CD4-positive, alpha-beta T cell treated with Interleukin-10 for 1 hour (primary cell): ENCODE data around the gene RAB13.
"Not testable (repeated sequence)": the region's sequence is repeated elsewhere in the genome, so short reads cannot be mapped to it uniquely, and the experiment has no call there.

ENCODE experiments used
- DNase-seq: peaks from one replicate; pipeline ENCODE4 v3.0.0-alpha.2; 2020

Gene RAB13

DNA sequence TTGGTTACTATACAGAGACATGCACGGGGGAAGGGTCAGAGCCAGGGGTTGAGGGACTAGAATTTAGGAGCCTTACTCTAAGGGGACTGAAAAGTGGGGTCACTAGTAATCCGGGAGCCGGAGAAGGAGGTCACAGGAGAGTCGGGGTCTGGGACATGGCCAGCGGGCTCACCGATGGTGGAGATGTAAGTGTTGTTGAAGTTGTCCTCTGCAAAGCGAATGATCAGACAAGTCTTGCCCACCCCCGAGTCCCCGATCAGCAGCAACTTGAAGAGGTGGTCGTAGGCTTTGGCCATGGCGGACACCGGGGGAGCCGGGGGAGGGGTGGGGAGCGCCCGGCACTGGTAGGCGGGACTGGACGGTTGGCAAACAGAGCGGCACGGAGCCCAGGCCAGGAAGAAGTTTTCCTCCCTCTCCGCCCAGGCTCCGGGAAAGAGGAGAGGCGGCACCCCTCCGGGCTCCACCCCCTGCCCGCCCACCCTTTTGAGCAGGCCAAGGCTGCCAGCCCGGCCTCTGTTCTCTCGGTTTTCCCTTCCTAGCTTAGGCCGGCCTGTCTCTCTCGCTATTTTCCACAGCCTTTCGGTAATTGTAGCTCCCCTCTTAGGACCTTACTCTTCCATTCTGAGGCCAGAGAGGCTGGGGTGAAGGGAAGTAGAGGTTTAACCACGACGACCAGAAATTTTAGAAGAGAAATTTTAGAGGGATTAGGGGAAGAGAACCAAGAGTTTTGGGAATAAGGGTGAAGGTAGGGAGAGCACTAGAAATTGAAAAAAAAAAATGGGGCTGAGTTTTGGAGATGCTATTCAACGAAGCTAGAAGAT lies at the start of gene RAB13:
Gene RAB13, minus strand, starts transcription at position 399 of the 821 bp plus-strand sequence. Its CDS starts 103 bp downstream, at position 296.
- DNase-seq, result no peak

DNA sequence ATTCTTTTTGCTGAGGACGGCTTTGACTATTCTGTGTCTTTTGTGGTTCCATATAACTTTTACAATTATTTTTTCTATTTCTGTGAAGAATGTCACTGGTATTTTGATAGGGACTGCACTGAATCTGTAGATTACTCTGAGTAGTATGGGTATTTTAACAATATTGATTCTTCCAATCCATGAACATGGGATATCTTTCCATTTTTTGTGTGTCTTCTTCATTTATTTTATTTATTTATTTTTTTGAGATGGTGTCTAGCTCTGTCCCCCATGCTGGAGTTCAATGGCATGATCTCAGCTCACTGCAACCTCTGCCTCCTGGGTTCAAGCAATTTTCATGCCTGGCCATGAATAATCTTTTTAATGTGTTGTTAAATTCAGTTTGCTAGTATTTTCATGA lies 47.6 kb upstream of the RAB13 start:
- DNase-seq, result not testable (repeated sequence)

DNA sequence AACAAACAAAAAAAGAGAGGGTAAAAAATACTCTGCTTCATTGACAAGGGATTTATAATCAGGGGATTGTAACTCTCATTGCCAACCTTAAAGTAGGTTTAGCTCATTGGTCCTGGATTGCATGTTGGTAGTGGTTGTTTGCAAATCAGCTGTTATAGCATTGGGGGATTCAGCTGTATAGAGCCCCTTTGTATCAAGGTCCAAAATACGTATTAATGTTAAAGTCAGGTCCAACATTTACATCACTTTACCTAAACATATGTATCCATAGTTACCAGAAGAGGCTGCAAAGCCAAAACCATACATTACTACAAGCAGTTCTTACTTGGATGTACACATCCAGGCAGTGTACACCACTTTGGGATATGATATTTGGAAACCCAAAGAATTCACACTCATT lies 33.8 kb upstream of the RAB13 start:
- DNase-seq, result no peak

DNA sequence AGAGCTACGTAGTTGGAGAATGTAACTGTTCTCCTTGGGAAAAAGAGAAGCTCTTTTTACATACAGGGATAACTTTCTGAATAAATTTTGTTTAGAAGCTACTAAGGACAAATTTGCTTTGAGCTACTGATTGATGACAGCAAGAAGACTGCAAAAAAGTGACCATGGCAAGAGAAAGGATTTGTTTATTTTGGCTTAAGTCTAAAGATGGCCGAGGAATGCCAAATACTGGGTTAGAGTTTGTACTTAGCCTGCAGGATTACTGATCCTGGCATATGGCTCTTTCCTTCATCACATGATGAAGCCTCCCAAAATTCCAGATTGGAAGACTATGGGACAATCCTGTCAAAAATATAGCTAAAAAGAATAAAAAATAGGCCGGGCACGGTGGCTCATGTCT lies 33.1 kb upstream of the RAB13 start:
- no peak for DNase-seq

DNA sequence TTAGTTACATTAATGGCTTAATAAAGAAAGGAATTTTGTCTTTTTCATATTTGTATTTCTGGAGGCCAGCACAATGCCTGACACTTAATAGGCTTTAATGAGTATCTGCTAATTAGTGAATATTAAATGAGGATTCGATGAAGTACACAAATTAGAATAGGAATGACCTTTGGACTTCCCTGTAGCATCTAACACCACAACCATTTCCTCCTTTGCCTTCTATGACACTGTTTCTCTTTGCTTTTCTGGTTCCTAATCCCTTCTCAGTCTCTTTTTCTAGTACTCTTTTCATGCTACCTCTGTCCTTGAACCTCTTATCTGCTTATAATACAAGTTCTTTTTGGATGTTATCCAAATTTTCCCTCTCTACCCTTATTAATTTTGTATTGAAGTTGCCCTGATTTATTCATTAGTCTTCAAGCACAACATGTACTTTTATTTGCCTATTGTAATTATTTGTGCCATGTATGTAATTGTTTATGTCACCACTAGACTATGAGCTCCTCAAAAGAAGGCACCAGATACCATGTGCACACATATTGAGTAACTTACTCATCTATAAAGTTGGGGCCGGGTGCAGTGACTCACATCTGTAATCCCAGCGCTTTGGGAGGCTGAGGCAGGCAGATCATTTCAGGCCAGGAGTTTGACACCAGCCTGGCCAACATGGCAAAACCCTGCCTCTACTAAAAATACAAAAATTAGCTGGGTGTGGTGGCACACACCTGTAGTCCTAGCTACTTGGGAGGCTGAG lies 28.2 kb upstream of the RAB13 start:
- no peak for DNase-seq

DNA sequence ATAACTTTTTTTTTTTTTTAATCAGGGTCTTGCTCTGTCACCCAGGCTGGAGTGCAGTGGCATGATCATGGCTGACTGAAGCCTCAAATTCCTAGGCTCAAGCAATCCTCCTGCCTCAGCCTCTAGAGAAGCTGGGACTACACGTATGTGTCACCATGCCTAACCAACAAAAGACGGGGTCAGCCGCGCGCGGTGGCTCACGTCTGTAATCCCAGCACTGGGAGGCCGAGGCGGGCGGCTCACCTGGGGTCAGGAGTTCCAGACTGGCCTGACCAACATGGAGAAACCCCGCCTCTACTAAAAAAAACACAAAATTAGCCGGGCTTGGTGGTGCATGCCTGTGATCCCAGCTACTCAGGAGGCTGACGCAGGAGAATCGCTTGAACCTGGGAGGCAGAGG lies 26.4 kb upstream of the RAB13 start:
- DNase-seq, result not testable (repeated sequence)

DNA sequence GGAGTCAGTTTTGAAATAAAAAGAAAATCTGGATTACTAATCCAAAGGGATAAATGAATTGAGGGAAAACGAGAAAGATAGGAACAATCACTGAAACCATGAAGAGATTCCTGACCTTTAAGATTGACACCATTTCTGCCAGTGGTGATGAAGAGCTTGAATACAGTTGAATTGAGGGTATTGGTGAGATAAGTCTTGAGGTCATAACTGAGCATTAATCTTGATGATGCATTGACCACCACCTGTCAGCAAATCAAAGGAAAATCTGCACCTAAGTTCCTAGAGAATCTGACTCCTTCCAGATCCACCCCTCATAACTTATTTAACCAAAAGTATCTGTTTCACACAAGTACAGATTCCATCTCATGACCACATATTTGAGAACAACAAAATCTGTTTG lies 26.0 kb upstream of the RAB13 start:
- DNase-seq, result no peak

DNA sequence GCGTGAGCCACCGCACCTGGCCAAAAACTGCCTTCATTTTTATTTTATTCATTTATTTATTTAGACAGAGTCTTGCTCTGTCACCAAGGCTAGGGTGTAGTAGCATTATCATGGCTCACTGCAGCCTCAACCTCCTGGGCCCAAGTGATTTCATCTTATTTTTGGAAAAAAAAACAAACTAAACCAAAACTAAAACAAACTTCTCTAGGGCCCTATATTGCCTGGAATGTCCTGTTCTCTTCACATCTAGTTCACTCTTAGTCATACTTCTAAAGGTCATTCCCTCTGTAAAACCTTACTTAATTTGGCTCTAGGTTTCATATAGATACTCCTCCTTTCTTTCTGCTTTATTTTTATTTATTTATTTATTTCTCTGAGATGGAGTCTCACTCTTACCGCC lies 20.0 kb upstream of the RAB13 start:
- DNase-seq, result no peak

DNA sequence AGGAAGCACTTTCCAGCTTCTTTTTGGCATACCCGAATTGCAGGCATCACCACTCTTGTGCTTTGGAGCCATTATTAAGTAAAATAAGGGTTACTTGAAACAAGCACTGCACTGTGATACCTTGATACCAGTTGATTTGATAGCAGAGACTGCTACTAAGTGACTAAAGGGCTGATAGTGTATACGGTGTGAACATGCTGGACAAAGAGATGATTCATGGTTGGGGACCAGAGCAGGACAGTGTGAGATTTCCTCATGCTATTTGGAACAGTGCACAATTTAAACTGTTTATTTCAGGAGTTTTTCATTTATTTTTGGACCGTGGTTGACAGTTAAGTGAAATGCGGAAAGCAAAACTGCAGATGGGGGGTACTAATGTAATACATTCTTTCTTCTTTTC lies 14.3 kb upstream of the RAB13 start:
- DNase-seq, result no peak

DNA sequence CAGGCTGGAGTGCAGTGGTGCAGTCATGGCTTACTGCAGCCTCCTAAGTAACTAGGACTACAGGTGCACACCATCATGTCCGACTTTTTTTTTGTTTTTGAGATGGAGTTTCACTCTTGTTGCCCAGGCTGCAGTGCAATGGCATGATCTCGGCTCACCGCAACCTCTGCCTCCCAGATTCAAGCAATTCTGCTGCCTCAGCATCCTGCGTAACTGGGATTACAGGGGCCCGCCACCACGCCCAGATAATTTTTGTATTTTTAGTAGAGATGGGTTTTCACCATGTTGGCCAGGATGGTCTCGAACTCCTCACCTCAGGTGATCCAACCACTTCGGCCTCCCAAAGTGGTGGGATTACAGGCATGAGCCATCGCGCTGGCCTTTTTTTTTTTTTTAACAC lies 10.7 kb upstream of the RAB13 start:
- not testable (repeated sequence) for DNase-seq

DNA sequence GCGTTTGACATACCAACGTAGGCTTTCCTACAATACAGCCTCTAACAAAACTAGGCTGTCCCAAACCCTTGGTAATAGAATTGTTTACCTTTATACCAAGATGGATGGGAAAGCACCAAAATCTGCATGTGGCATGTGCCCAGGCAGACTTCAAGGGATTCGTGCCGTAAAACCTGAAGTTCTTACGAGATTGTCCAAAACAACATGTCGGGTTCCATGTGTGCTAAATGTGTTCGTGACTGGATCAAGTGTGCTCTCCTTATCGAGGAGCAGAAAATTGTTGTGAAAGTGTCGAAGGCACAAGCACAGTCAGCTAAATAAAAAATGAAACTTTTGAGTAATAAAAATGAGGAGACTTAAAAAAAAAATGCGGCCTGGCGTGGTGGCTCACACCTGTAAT lies 9.5 kb upstream of the RAB13 start:
- DNase-seq, result no peak

DNA sequence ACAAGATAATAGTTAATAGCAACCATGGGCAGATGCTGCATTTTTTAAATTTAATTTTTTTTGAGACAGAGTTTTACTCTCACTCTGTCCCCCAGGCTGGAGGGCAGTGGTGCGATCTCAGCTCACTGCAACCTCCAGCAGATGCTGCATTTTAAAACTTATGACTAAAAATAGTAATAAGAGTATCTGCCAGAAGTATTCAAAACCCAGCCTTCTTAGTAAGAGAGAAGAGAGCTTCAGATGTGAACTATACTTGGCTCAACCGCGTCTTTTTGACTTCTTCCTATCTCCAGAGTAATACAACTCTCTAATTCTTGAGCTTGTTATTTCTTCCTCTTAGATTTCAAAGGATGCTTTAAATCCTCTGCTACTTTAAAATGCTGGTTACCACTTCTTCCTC lies 9.1 kb upstream of the RAB13 start:
- no peak for DNase-seq

DNA sequence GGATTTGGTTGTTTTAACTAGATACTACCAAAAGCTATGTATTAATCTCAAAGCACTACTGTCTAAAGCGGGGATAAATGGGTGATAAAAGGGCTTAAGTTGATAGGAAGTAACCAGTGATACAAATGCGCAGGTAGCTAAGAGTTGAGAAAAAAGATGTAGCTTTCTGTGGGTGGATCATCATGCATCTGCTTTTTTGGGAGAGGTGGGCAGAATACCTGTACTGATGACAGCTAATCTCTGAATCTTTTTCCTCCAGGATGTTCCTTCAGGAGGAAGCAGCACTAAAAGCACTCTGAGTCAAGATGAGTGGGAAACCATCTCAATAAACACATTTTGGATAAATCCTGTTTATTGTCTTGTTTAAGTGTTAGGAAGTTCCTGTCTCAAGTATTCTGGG lies 5.7 kb upstream of the RAB13 start:
- DNase-seq, result no peak

DNA sequence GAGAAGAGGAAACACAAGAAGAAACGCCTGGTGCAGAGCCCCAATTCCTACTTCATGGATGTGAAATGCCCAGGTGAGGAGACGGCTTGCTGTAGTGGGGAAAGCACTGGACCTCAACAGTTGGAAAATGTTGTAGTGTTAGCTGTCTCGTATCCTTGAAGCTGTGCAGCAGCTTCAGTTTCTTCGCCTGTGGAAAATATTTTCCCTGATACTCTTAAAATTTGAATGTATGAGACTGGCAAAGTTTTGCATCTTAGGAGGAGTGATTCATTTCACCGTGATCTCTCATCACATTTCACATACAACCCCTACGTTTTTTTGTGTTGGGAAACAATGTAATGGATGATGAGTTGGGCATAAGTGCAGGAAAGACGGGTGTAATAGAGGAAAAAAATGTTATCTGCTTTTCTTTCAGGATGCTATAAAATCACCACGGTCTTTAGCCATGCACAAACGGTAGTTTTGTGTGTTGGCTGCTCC lies 5.1 kb upstream of the RAB13 start:
- no peak for DNase-seq

DNA sequence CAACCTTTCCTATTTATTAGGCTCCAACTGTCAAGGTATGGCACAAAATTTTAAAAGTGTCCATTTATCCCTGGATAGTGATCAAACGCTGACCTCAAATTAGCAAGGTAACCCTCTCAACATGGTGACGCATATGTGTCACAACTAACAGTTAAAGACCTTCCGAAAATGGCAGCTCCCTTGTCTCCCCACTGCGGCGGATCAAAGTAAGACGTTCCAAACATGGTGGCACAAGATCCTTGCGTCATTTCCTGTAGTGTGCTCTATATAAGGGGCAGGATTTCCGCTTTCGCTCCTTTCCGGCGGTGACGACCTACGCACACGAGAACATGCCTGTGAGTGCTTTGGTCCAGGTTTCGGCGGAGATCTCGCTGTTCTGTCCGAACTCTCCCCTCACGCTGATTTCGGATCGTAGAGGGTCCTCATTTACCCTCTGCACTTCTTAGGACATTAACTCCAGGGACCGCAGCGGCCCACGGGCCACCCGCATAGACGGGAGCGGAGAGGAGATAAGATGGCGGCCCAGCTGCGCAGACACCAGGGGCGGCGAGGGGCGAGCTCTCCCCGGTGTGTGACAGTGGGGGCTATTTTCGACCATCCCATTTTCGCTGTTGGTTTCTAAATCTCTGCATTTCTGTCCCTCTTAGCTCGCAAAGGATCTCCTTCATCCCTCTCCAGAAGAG lies 4.5 kb upstream of the RAB13 start, which contains the start of gene RPS27:
Gene RPS27, plus strand, starts transcription at position 295 of the 683 bp plus-strand sequence. Its CDS starts 35 bp downstream, at position 330.
- DNase-seq, result peak; percentile 96

DNA sequence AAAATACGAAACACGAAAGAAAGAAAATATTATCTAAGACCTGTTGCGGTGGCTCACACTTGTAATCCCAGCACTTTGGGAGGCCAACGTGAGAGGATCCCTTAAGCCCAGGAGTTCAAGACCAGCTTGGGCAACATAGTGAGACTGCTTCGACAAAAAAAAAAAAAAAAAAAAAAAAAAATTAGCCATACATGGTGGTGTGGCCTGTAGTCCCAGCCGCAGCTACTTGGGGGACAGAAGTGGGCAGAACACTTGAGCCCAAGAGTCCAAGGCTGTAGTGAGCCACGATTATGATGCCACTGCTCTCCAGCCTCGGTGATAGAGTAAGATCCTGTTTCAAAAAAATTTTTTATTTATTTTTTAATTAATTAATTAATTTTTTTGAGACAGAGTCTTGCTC lies 1.5 kb upstream of the RAB13 start:
- DNase-seq, result no peak

DNA sequence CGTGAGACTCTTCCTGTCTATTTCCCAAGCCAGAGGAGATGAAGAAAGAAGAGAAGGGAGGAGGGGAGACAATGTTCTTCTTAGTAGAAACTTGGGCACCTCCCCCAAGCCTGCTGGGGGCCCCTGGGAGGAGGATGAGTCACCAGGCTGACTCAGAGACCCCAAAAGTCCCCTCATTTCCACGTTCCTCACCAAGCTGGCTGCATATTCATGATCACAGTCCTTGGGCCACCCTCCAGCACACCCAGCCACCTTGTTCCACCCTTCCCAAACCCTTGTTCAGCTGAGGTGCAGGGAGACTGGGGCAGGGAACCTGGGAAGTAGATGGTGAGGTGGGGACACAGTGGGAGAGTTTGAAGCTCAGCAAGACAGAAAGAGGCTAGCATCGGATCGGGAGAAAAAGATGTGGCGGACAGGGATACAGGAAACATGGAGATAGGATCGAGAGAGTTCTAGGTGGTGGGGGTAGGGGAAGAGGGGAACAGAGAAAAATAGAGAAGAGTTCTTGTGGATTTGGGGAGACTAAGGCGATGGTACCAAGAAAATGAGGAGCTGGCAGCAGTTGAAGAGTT lies 712 bp downstream of the RAB13 start:
- DNase-seq, result no peak

DNA sequence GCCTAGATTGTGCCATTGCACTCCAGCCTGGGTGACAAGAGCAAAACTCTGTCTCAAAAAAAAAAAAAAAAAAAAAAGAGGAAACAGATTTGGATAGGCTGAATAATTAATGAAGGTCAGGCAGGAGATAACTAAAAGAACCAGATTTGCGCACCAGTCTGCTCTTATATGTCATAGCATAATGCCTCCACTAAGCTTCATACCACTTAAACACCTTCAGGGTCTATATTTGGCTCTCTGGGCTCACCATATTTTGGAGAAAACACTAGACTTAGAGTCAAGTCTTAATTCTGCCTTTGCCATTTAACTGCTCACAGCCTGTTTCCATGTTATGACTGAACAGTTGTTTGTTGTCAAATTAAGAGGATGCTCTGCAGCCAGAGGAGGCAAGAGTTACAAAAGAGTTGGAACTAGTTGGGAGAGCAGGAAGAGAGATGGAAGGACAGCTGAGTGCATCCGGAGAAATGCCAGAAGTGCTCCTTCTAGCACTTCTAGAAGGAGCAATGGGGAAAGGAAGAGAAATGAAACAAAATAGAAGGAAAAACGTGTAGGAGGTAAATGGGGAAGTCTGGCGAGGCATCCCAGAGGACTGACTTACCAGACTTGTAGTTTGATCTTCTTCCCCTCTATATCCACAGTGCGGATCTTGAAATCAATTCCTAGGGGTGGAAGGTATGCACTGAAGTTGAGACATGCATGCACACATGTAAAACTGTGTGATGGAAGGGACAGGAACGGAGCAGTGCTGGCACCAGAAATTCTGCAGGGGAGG lies 1.8 kb downstream of the RAB13 start:
- DNase-seq, result no peak

DNA sequence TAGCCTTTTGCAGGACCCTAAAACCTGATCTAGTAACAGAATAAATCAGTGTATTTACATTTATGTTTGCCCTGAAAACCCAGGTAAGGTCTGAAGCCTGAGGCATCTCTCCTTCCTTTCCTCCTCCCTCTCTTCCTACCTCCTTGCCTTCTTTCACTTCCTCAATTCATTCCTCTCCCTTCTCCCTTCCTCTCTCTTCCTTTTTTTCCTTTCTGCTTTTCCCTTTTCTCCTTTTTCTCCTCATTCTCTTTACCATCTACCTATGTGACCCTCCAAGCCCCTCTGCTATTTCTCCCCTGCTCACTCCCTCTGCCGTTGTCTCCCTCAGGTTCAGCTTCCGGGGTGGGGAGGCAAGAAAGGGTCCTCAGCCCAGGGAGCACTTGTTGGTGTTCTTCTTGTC lies 4.4 kb downstream of the RAB13 start:
- DNase-seq, result not testable (repeated sequence)

DNA sequence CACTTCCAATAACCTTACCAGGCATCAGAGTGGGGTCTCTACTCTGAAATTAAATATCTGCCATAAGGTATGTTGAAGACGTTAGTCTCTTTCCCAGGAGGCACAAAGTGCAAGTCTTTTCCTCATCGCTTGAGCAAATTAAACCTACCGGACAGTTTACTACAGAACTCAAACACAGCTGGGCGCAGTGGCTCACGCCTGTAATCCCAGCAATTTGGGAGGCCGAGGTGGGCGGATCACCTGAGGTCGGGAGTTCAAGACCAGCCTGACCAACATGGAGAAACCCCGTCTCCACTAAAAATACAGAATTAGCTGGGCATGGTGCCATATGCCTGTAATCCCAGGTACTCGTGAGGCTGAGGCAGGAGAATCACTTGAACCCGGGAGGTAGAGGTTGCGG lies 7.0 kb downstream of the RAB13 start:
- not testable (repeated sequence) for DNase-seq

DNA sequence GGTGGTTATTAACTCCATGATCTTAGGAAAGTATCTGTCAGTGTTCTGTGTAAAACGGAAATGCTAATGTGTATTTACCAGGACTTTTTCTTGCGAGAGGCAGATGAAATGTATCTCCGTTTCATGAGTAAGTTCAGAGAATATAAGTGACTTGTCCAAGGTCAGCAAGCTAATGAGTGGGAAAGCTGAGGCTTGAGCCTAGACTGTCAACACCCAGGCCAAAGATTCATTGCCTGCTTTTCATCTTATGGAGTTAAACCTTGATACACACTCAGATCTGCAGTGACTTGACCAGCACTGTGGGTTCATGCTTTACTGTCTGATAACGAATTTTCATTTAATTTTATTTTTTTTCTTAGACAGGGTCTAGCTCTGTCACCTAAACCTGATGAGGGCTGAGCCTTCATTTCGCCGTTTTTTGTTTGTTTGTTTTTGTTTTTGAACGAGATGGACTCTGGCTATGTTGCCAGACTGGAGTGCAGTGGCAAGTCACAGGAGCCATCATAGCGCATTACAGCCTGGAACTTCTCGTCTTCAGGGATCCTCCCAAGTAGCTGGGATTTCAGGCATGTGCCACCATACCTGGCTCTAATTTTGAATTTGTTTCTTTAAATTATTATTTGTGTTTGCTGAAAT lies 7.7 kb downstream of the RAB13 start:
- no peak for DNase-seq
